BLaER1 (cell line): ENCODE measurements around the gene TMEM187.

Source experiments
- H3K27ac ChIP-seq: shearing (Covaris generic); formaldehyde crosslinking; 2 replicates; pipeline ENCODE4 v1.8.1; 2022
- H3K27me3 ChIP-seq: shearing (Covaris generic); formaldehyde crosslinking; 2 replicates; pipeline ENCODE4 v1.8.1; 2022
- H3K36me3 ChIP-seq: shearing (Covaris generic); formaldehyde crosslinking; 2 replicates; pipeline ENCODE4 v1.8.1; 2022
- H3K4me1 ChIP-seq: shearing (Covaris generic); formaldehyde crosslinking; 2 replicates; pipeline ENCODE4 v1.8.1; 2022
- H3K4me2 ChIP-seq: shearing (Covaris generic); formaldehyde crosslinking; 2 replicates; pipeline ENCODE4 v1.8.1; 2022
- H3K4me3 ChIP-seq: shearing (Covaris generic); formaldehyde crosslinking; 2 replicates; pipeline ENCODE4 v1.8.1; 2022
- H3K9ac ChIP-seq: shearing (Covaris generic); formaldehyde crosslinking; 2 replicates; pipeline ENCODE4 v1.8.1; 2022
- H3K9me3 ChIP-seq: shearing (Covaris generic); formaldehyde crosslinking; 2 replicates; pipeline ENCODE4 v1.8.1; 2022
- H4K20me1 ChIP-seq: shearing (Covaris generic); formaldehyde crosslinking; 2 replicates; pipeline ENCODE4 v1.8.1; 2022
- Cebpa-rat ChIP-seq: shearing (Covaris generic); IDR thresholded peaks from 2 replicates; pipeline ENCODE4 v1.8.1; 2022

Gene TMEM187

DNA sequence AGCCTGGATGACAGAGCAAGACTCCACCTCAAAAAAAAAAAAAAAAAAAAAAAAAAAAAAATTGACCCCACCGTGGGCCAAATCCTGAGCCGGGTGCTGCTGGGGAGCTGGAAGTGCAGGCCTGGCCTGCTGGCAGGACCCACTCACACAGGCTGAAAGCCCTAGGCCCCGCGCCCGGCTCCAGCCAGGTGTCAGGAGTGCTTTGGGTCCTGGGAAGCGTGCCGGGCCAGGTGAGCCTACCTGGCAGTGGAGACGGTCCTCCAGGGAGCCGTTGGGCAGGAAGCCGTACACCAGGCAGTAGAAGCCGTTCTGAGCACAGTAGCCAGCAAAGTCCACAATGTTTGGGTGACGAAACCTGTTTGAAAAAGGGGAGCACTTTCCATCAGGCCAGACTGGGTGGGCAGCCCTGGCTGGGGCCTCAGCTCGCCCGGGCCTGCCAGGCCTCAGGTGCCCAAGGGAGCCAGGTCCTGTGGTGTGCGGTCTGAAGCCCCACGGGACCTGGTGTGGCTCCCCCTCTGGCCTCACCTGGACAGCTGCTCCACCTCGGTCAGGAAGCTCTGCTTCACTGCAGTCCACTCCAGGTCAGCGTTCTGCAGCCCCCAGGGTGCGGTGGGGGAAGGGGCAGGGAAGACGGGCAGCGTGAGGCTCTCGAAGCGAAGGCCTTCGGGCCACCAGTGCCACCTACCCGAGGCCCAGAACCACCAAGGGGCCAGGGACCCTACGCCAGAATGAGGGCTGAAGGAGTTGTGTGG, 45.4 kb downstream of the TMEM187 start:
- peaks cover 80% of the 10 kb centered on the region for H3K4me1 ChIP-seq
- no peak for TF ChIP-seq Cebpa-rat
- no peaks in the 10 kb centered on the region for H3K9me3 ChIP-seq
- peak overlapping the region; percentile 77 for H3K4me3 ChIP-seq
- H3K27me3 ChIP-seq, result peaks cover 69% of the 10 kb centered on the region
- peak overlapping the region; percentile 96 for H3K27ac ChIP-seq
- H3K4me2 ChIP-seq, result peak overlapping the region; percentile 85
- peaks cover 50% of the 10 kb centered on the region for H3K36me3 ChIP-seq
- peaks cover 85% of the 10 kb centered on the region for H4K20me1 ChIP-seq
- H3K9ac ChIP-seq, result peak overlapping the region; percentile 91

DNA sequence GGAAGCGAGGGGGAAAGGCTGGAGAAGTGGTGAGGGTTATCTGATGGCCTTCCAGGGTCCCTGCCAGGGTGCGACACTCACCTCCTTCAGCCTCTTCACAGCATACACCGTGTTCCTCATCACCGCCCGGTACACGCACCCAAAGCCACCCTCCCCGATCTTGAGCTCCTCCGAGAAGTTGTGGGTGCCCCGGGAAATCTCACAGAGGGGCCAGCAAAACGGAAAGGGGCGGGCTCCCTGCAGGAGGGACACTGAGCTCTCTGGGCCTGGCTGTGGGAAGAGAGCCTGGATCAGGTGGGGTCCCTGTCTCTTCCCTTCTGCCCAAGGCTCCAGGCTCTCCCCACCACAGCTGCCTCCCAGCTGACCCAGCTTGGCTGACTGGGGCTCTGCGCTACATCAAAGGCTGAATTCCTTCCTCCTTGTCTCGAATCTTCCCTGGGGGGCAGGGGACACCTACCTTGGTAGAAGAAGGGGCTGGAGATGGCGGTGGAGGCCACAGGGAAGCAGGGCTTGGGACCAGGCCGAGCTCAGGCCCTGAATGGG, 46.0 kb downstream of the TMEM187 start:
- Histone ChIP-seq H3K9me3 (no peaks in the 10 kb centered on the region), H3K27ac (peak overlapping the region; percentile 96), H3K36me3 (peaks cover 45% of the 10 kb centered on the region), H3K4me2 (peak overlapping the region; percentile 85), H3K4me3 (peak overlapping the region; percentile 77), H3K9ac (peak overlapping the region; percentile 91), H3K27me3 (peaks cover 69% of the 10 kb centered on the region), H3K4me1 (peaks cover 80% of the 10 kb centered on the region), H4K20me1 (peaks cover 83% of the 10 kb centered on the region)
- TF ChIP-seq Cebpa-rat, result no peak

DNA sequence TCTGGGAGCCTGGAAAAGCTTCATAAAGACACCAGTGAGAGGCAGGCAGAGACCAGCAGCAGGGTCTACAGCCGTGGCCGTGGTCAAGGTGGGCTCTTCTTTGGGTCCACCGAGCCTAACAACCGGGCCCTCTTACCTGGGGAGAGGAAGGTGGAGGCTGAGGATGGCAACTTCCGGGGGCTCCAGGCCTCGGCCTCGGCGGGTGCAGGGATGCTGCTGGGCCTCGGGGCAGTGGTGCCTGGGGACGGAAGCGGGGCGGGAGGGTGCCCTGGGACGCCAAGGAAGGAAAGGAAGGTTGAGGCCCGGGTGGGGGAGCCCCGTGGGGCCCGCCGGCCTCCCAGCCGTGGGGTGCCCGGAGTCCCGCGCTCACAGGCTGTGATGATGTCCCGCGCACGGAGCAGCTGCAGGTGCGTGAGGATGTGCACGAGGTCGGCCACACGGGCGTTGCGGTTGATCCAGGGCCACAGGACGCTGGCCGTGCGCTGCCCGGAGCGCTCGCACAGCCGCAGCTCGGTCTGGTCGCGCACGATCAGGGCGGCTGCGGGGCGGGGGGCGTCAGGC, 46.6 kb downstream of the TMEM187 start:
- peaks cover 83% of the 10 kb centered on the region for H4K20me1 ChIP-seq
- H3K27ac ChIP-seq, result peak overlapping the region; percentile 96
- TF ChIP-seq Cebpa-rat, result no peak
- peaks cover 70% of the 10 kb centered on the region for H3K27me3 ChIP-seq
- H3K4me3 ChIP-seq, result peak overlapping the region; percentile 77
- H3K36me3 ChIP-seq, result peaks cover 41% of the 10 kb centered on the region
- peaks cover 80% of the 10 kb centered on the region for H3K4me1 ChIP-seq
- peak overlapping the region; percentile 85 for H3K4me2 ChIP-seq
- H3K9me3 ChIP-seq, result no peaks in the 10 kb centered on the region
- H3K9ac ChIP-seq, result peak overlapping the region; percentile 91

DNA sequence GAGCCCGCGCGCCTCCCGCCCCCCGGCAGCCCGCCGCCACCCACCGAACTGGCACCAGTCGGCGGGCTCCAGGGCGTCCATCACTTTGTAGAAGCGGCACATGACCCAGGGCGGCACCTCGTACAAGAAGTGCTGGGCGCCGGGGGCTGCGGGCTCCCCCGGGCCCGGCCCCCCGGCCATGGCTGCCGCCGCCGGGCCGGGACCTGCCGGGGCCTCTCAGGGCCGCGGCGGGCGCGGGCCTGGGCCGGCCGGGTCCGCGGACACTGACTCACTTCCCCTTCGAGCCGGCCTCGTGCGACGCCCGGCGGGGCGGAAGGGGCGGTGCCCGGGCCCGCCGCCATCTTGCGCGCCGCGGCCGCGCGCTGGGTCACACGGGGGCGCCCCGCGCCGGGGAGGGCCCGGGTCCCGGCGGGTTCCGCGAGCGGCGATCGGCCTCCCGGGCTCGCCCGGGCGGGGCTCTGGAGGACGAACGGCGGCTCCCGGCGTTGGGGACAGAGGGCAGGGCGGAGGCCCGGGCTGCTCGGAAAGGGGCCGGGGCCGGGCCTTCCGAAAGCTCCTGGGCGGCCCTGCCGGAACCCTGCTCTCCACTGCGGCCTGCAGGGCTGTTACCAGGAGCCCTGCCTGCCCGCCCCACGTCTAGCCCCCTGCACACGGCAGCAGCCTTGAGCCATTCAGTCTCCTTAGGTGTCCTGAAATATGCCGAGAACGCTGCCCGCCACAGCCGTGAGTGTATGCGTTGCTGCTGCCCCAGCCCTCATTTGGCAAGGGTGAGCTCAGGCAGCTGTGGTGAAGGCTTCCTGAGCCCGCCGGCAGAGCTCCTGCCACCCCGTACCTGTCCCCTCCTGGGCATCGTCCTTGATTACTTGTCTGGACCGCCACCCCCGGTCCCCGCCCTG, 47.3 kb downstream of the TMEM187 start, which contains the start of gene IRAK1:
TSS of gene IRAK1 (minus strand) at position 270 of the 896 bp plus-strand sequence. CDS start at position 180, 90 bp downstream.
- peak within 1 kb of the TSS; percentile 77 for H3K4me3 ChIP-seq
- peaks cover 74% of the 10 kb centered on the region for H3K4me1 ChIP-seq
- TF ChIP-seq Cebpa-rat, result no peak
- peak within 1 kb of the TSS; percentile 85 for H3K4me2 ChIP-seq
- H3K9me3 ChIP-seq, result no peaks in the 10 kb centered on the region
- H3K36me3 ChIP-seq, result peaks cover 33% of the 10 kb centered on the region
- peak within 1 kb of the TSS; percentile 96 for H3K27ac ChIP-seq
- peak within 1 kb of the TSS; percentile 91 for H3K9ac ChIP-seq
- peaks cover 81% of the 10 kb centered on the region for H4K20me1 ChIP-seq
- peaks cover 73% of the 10 kb centered on the region for H3K27me3 ChIP-seq

DNA sequence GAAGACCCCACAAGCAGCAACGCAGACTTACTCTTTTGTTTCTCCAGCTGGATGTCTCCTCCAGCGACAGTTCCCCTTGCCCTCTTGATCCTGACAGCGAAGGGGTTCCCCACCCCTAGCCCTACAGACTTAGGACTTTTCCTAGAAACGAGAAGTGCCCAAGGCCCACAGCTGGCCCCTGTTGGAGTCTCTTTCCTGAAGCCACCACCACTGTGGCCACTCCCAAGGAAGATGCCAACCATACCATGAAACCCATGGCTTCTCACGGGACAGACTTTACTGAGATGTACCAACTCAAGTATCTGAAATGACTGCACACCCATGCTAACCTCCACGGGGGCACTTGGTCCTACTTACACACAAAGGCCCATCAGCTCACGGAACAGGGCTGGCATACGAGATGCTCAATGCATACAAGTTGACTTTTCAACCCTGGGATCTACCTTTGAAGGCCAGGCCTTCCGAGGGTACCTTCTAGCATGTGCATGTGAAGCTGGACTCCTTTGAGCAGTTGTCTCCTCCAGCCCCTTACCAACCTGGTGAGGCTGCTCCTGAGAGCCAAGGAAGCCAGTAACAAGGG, 48.1 kb downstream of the TMEM187 start:
- Histone ChIP-seq H3K27ac (peak overlapping the region; percentile 96), H3K27me3 (peaks cover 73% of the 10 kb centered on the region), H3K4me1 (peaks cover 66% of the 10 kb centered on the region), H4K20me1 (peaks cover 81% of the 10 kb centered on the region), H3K36me3 (peaks cover 26% of the 10 kb centered on the region), H3K9ac (peak overlapping the region; percentile 91), H3K4me3 (peak overlapping the region; percentile 77), H3K9me3 (no peaks in the 10 kb centered on the region), H3K4me2 (peak overlapping the region; percentile 85)
- TF ChIP-seq Cebpa-rat, result no peak

DNA sequence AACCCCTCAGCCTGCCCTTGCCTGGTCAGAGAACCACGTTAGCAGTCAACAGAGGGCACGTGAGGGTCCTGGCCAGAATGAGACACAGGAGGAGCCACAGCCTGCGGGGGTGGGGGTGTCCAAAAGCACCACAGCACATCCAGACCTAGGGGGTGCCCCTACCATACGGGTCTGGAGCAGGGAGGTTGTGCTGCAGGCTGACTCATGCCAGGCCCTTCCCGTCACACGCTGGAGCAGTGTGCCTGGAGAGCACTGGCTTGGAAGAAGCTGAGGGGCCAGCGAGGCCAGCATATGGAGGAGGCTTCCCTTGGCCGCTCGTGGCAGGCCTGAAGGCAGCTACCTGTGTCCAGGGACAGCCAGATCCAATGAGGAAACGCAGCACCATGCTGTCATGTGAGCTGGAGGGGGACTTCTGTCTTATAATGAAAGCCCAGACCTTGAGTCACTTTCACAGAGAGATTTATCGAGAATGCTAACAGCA, 48.6 kb downstream of the TMEM187 start:
- peak overlapping the region; percentile 91; the same call in 1 of the 2 replicates for H3K9ac ChIP-seq
- H3K27me3 ChIP-seq, result peaks cover 73% of the 10 kb centered on the region
- no peaks in the 10 kb centered on the region for H3K9me3 ChIP-seq
- peak overlapping the region; percentile 77; the same call in 1 of the 2 replicates for H3K4me3 ChIP-seq
- H3K4me1 ChIP-seq, result peaks cover 61% of the 10 kb centered on the region
- peaks cover 21% of the 10 kb centered on the region for H3K36me3 ChIP-seq
- H3K4me2 ChIP-seq, result peak overlapping the region; percentile 85
- peak overlapping the region; percentile 96 for H3K27ac ChIP-seq
- peaks cover 80% of the 10 kb centered on the region for H4K20me1 ChIP-seq
- TF ChIP-seq Cebpa-rat, result no peak

DNA sequence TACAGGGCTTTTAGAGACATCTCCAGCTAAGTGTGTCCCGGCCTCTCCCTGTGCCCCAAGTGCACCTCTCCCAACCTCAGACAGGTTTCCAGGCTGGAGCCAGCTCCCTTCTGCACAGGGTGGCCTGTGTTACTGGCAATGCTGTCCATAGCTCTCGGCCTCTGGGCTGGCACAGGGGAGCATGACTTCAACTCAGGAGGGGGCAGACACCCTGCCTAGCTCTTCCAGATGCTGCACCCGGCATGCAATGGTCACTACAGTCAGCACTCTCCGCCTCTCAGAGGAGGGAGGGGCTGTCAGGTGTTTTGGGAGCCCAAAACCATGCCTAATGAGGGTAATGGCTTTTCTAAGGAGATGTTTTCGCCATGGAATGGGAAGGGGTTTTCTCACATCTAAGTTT, 49.6 kb downstream of the TMEM187 start:
- peaks cover 80% of the 10 kb centered on the region for H4K20me1 ChIP-seq
- H3K27me3 ChIP-seq, result peaks cover 74% of the 10 kb centered on the region
- peak overlapping the region; percentile 20; the same call in 1 of the 2 replicates for H3K4me2 ChIP-seq
- H3K27ac ChIP-seq, result no peak overlapping the region
- no peak overlapping the region for H3K9ac ChIP-seq
- H3K36me3 ChIP-seq, result peaks cover 19% of the 10 kb centered on the region
- no peak overlapping the region for H3K4me3 ChIP-seq
- H3K4me1 ChIP-seq, result peaks cover 52% of the 10 kb centered on the region
- H3K9me3 ChIP-seq, result no peaks in the 10 kb centered on the region
- TF ChIP-seq Cebpa-rat, result no peak

DNA sequence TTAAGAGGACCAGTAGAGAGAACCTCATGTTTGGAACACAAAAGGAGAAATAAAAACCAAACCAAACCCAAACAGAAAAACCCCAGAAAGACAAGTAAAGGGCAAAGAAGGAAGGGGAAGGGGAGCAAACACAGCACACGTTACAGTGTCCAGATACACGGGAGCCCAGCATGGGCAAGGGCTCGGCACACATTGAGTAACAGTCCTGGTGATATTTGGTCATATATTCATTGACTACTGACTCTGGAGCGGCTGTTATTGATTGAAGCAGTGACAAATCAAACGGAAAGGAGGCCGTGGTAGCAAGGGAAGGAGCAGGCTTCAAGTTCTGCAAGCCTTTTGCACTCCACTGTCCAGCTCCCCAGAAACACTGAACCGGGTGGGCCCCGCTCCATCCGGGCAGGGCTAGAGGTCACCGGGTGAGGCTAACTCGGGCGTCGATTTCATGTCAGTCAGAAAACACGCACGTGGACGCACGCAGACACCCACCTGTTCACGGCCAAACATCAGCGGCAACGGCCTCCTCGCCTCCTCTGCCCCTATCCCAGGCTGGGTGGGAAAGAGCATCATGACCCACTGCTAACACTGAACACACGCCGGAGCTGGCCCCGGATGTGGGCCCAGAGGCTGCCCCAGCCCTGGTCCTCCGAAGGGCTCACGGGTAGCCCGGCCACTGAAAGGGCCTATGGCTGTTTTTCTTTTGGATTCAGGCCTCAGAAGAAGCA, 50.9 kb downstream of the TMEM187 start:
- peaks cover 21% of the 10 kb centered on the region for H3K36me3 ChIP-seq
- TF ChIP-seq Cebpa-rat, result no peak
- peaks cover 80% of the 10 kb centered on the region for H4K20me1 ChIP-seq
- H3K4me2 ChIP-seq, result peak overlapping the region; percentile 13; the same call in 1 of the 2 replicates
- H3K4me3 ChIP-seq, result no peak overlapping the region
- H3K27ac ChIP-seq, result no peak overlapping the region
- no peaks in the 10 kb centered on the region for H3K9me3 ChIP-seq
- peaks cover 39% of the 10 kb centered on the region for H3K4me1 ChIP-seq
- peaks cover 86% of the 10 kb centered on the region for H3K27me3 ChIP-seq
- H3K9ac ChIP-seq, result no peak overlapping the region
